GM18909 (cell line): ENCODE data around the gene MAP3K7CL.
"Not testable (repeated sequence)": the region's sequence is repeated elsewhere in the genome, so short reads cannot be mapped to it uniquely, and the experiment has no call there.

ENCODE experiments used
- ATAC-seq: cut with Tn5 transposase; IDR thresholded peaks from one replicate; pipeline ENCODE4 v1.9.1; 2021; ENCODE audit warnings: mild to moderate bottlenecking; ENCODE audit not compliant: unreplicated experiment, poor library complexity

Gene MAP3K7CL

DNA sequence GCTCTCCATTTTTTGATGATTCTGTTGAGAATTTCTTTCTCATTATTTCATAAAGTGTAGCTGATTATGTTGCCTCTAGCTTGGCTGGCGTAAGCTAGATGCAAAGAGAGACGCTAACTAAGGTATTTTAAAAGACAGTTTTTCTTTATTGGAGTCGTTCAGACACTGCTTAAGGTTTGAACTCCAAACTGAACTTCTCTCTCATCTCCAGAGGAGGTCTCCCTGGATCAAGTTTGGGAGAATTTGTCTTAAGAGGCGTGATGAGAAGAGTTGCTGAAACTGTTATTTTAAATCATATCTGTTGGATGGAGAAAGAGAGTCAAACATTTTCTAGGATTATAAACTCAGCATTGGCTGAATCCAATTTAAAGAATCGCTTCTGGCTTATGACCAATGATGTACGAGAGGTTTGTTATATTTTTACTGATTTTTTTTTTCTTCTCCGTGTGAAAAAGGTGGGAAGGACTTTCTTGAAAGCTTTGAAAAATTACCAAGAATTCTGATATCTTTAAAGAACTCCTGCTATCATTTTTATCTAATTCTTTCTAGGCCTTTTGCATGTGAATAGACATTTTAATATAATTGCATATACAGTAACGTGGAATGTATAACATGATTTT, 34.0 kb downstream of the MAP3K7CL start:
- ATAC-seq = peak; percentile 52

DNA sequence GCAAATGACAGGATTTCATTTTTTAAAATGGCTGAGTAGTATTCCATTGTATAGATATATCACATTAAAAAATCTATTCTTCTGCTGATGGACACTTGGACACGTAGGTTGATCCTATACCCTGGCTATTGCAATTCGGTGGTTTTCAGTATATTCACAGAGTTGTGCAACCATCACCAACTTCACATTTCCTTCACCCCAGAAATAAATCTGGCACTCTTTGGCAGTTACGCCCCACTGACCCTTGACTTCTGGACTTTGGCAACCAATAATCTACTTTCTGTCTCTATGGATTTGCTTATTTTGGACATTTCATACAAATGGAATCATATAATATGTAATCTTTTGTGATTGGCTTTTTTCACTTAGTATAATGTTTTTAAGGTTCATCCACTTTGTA, 35.9 kb downstream of the MAP3K7CL start:
- ATAC-seq = no peak

DNA sequence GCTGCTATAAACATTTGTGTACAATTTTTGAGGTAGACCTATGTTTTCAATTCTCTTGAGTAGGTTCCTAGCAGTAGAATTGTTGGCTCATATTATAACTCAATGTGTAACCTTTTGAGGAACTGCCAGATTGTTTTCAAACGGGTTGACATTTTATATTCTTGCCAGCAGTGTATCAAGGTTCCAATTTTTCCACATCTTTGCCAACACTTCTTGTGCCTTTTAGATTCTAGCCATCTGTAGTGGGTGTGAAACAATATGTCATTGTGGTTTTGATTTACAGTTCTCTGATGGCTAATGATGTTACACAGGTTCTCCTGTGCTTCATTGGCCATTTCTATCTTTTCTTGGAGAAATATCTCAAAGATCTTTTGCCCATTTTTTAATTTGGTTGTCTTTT, 36.4 kb downstream of the MAP3K7CL start:
- no peak for ATAC-seq

DNA sequence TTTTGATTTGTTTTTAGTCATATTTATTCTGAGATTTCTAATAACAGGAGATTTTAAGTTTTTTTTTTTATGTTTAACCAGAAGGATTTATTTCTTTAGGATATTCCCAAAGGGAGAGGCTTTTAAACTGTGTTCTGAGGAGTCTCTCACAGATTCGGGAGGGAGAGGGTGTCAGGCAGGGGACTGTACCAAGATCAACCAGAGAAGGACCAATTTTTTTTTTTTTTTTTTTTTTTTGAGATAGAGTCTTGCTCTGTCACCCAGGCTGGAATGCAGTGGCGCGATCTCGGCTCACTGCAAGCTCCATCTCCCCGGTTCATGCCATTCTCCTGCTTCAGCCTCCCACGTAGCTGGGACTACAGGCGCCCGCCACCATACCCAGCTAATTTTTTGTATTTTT, 37.0 kb downstream of the MAP3K7CL start:
- not testable (repeated sequence) for ATAC-seq

DNA sequence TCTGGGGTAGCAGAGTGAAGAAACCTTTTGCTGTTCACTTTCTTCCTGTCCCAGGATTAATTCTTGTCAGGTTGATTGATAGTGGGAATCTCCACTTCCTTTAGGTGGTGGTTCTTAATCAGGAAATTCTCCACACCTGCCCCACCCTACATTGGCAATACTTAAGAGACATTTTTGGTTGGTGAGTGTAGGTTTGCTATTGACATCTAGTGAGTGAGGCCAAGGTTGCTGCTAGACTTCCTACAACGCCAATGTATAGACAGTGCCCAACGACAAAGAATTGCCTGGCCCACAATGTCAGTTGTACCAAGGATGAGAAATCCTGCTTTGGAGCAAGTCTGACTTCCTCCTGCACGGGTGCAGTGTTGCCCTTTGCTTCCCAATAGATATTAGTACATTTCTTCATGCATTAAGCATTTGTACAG, 38.5 kb downstream of the MAP3K7CL start:
- ATAC-seq = no peak

DNA sequence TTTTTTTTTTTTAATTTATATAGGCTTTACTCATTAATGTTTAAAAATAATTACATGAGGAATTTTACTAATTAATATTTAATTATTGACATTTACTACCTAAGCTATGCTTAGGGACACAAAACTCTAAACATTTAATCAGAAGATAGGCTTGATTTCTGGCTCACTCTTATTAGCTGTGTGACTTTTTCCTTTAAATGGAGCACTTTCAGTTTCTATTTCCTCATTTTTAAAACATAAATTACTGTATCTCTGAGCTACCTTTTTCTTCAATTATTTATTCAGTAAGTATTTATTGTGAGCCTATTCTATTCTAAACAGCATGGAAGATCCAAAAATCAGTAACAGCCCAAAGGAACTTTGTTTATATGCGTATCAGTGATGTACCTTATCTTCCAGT, 40.5 kb downstream of the MAP3K7CL start:
- ATAC-seq = no peak

DNA sequence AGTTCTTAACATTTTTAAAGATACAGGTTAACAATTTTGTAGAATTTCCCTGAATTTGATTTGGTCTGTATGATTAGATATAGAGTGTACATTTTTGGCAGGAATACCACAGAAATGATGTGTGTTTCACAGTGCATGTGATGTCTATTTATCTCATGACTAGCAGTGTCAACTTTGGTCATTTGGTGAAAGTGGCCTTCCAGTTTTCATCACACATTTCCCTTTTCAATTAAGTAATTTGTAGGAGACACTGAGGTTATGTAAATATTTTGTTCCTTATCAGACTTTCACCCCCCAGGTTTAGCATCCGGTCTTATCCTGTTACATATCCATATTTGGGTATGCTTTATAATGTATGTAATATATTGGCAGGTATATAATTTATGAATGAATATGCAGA, 41.8 kb downstream of the MAP3K7CL start:
- ATAC-seq = no peak

DNA sequence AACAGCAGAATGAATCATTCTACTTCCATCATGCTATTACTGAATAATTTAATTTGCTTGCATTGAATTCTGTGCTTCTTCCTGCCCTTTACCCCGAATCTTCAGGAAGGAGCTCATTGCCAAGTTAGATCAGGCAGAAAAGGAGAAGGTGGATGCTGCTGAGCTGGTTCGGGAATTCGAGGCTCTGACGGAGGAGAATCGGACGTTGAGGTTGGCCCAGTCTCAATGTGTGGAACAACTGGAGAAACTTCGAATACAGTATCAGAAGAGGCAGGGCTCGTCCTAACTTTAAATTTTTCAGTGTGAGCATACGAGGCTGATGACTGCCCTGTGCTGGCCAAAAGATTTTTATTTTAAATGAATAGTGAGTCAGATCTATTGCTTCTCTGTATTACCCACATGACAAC, 44.2 kb downstream of the MAP3K7CL start:
- no peak for ATAC-seq

DNA sequence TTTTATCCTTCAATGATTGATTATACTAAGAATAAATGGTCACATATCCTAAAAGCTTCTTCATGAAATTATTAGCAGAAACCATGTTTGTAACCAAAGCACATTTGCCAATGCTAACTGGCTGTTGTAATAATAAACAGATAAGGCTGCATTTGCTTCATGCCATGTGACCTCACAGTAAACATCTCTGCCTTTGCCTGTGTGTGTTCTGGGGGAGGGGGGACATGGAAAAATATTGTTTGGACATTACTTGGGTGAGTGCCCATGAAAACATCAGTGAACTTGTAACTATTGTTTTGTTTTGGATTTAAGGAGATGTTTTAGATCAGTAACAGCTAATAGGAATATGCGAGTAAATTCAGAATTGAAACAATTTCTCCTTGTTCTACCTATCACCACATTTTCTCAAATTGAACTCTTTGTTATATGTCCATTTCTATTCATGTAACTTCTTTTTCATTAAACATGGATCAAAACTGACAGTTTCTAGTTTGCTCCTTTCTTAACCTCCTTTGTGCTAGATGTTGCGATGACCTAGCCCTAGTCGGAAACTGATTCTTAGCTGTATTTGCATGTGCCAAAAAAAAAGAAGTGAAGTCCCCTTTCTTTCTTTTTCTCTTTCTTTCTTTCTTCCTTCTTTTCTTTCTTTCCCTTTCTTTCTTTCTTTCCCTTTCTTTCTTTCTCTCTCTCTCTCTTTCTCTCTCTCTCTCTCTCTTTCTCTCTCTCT, 45.1 kb downstream of the MAP3K7CL start:
- ATAC-seq = no peak

DNA sequence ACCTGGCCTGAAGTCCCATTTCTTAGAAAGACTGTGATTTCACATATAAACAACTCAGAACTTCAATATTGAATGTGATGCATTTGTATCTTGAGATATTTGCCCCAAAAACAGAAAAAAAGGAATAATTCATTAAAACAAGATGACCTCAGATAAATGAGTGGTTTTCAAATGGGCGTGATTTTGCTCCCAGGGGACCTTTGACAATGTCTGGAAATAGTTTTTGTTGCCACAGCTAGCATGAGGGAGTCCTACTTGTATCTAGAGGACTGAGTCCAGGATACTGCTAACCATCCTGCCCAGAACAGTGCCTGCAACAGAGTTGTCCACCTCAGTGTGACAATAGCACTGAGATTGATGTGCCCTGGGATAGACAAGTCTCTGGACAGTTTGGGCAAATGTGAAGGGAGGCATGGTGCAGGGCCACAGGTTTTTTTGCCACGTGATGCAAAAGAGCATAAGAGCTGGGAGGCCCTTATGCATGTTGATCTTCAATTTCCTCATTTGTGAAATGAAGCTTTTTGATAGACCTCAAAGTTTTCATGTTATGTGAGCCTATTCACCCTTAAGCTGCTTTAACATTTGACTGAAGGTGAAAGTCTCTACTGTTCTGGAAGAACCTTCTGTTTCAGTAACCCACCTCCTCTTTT, 46.2 kb downstream of the MAP3K7CL start:
- ATAC-seq = no peak

DNA sequence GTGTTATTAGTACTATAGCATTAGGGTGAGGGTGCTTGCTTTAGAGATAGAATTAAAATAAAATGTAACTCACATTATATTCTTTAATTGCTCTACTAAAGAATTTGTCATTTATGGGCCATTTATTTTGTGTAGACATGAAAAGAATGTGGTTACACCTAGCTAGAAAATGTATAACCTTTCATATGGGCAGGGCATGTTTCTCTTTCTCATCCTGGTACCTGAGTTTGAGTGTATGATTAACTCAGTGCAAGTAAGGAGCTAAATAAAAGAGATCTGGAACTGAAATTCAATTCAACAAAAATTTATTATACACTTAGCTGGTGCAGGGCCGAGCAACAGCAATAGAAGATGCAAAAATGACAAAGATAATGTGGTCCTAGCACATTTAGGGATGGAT, 47.4 kb downstream of the MAP3K7CL start:
- no peak for ATAC-seq

DNA sequence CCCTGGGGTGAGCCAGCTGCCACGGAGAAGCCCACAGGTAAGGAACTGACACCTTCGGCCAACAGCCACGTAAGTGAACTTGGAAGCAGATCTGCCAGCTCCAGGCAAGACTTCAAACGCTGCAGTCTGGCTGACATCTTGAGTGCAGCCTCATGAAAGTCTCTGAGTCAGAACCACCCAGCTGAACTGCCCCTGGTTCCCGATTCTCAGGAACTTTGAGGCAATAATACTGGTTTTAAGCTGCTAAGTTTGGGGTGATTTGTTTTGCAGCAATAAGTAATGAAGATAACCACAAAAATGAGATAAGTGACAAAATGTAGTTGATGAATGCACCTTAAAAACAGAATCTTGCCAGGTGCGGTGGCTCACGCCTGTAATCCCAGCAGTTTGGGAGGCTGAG, 48.5 kb downstream of the MAP3K7CL start:
- ATAC-seq = no peak

DNA sequence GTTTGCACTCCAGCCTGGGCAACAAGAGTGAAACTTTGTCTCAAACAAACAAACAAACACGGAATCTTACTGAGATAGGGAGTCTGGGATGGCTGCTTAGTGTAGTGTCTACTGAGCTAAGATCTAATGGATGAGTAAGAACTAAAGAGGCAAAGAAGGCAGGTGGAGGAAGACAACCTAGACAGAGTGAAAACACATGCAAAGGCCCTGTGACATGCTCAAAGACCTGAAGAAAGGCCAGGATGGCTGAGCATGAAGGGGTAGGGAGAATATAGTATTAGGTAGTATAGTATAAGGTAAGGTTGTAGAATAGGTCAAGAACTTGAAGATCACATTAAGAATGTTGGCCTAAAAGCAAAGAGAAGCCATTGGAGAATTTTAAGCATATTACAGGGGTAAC, 49.1 kb downstream of the MAP3K7CL start:
- ATAC-seq = no peak

DNA sequence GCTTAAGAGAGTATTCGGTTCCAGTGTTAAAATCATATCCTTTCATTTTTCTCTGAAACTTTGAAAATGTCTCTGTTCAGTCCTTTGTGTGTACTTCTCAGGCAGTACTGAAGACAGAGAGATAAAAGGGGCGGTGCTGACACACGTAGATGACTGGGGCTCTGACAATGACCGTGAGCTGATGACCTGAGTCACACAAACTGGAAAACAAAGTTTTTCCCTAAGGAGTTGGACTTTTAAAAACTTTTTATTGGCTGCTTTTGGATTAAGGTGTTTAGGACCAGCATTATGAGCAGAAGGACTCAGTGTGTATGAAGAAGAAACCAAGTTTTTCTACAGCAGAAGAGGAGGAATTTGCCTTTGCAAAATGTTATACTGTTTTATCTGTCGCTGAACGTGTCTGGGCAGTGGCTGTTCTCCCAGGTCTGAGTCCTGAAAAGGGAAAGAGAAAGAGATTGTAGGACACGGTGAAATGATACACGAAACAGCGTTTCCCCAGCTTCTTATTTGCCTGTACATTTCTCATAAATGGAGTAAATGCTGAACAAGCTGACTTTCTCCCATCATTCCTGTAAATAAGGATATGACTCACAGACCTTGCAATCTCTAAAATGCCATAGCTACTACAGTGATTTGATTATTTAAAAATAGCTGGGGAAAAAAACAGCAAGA, 51.5 kb downstream of the MAP3K7CL start:
- no peak for ATAC-seq

DNA sequence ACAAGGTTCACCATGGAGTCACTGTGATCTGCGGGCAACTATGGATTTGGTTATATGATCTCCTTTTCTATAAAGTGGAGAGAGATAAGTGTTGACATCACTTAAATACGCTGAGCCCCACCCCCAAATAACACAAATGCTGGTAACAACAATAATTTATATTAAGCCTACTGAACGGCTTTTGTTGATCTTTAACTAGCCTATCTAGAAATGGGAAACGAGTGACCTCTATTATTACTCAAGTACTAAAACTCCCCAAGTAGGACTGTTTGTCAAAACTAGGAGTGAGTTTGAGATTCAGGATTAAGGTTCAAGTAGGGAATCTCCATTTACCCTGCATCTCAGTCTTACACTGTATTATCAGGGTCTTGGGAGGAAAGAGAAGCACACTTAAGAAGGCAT, 52.2 kb downstream of the MAP3K7CL start:
- no peak for ATAC-seq

DNA sequence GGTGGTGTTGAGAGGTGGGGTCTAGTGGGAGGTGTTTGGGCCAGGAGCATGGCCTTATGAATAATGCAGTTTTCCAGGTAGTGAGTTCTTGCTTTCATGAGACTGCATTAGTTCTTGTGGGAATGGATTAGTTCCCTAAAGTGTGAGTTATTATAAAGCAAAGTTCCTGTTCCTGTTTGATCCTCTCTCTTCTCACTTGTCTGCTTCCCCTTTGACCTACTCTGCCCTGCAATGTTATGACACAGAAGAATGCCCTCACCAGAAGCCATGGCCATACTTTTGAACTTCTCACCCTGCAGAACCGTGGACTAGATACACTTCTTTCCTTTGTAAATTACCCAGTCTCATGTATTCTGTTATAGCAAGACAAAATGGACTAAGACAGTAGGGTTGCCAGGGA, 53.6 kb downstream of the MAP3K7CL start:
- no peak for ATAC-seq

DNA sequence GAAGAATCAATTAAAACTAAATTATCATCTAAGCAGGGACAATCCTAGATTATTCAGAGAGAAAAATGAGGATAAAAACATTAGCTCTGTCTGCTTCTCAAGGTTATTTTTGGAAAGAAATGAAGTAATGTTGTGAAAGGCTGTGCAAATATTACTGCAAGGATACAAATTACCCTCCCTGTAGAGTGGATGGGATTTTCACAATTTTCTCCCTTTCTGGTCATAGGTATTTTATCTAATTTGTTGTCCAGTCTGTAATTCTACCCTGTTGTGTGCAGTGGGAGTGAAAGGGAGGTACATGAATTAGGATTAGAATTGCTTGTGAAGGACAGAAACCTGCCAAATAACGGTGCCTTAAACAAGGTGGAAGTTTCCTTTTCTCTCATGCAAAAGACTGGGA, 54.7 kb downstream of the MAP3K7CL start:
- ATAC-seq = no peak

DNA sequence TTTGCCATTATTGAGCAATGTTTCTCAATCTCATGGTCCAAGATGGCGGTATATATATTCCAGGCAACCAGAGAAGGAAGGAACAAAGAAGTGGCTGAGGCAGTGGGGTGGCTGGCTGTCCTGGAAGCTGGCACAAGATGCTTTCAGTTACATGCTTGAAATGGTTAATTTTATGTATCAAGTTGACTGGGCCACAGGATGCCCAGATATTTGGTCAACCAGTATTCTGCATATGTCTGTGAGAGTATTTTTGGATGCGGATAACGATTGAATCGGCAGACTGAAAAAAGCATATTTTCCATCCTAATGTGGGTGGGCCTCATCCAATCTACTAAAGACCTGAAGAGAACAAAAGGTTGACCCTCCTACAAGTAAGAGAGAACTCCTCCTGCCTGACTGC, 55.2 kb downstream of the MAP3K7CL start:
- ATAC-seq = no peak

DNA sequence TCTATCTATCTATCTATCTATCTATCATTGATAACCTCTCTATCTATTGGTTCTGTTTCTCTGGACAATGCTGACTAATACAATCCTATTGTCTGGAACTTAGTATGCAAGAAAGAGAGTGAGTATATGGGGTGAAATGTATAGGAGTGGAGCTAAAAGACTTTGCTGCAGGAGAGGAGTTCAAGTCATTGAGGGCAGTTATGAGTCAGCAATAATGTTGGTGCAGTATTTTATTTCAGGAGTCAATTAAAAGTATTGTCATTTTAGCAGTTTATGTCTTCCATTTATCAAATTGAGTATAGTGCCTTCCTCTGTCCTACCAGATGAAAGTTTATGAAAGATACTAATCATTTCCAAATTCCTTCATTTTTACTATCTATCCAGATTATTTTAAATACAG, 55.8 kb downstream of the MAP3K7CL start:
- no peak for ATAC-seq

DNA sequence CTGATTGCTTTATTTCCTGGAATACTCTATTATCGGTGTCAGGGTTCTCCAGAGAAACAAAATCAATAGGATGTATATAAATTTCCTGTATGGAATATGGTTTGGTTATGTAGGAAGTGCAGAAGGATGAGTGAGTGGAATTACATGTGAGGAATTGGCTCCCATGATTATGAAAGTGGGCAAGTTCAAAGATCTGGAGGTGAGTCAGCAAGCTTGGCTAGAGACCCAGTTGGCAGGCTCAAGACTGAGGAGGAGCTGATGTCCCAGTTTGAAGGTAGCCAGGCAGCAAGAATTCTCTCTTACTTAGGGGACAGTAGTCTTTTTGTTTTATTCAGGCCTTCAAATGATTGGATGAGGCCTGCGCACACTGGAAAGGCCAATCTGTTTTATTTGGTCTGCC, 57.5 kb downstream of the MAP3K7CL start:
- ATAC-seq = no peak

DNA sequence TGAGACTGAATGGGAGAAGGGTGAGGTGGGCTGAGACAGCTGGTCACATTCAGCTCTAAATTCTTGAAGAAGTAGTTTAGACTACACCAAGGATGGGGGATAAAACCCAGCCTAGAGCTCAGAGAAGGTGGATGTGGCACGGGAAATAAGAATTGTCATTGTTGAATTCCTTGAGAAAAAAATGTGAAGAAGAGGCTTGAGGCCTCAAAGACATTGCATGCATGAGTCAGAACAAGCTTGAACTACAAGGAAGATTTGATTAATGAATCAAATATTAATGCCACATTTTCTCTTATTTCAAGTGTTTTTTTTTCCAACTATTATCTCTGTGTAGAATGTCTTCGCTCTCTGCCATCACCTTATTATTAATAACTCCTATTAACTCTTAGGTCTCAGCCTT, 58.9 kb downstream of the MAP3K7CL start:
- no peak for ATAC-seq
